NCI-H82 treated with DMSO at 0.1 percent for 48 hours (cell line): ENCODE results near the gene CKAP2L.
A peak's percentile ranks its signal among the peaks of the same experiment; 100 is the strongest.

ENCODE experiments used
- DNase-seq: peaks from one replicate; lab custom pipeline; 2025; ENCODE audit not compliant: unreplicated experiment; lab: John Stamatoyannopoulos, UW

The CKAP2L gene

DNA sequence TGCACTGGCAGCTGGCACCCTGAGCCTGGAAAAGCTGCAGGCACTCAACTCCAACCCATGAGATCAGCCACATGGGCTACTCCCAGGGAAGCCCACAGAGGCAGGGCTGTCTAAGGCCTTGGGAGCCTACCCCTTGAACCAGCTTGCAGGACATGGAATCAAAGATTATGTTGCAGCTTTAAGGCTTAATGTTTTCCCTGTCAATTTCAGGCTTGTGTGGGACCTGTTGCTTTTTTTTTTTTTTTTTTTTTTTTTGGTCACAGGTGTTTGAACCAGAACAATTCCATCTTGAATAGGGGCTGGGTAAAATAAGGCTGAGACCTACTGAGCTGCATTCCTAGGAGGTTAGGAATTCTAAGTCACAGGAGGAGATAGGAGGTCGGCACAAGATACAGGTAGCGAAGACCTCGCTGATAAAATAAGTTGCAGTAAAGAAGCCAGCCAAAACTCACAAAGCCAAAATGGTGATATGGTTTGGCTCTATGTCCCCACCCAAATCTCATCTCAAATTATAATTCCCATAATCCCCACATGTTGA lies 27.4 kb upstream of the CKAP2L start:
- no peak for DNase-seq

DNA sequence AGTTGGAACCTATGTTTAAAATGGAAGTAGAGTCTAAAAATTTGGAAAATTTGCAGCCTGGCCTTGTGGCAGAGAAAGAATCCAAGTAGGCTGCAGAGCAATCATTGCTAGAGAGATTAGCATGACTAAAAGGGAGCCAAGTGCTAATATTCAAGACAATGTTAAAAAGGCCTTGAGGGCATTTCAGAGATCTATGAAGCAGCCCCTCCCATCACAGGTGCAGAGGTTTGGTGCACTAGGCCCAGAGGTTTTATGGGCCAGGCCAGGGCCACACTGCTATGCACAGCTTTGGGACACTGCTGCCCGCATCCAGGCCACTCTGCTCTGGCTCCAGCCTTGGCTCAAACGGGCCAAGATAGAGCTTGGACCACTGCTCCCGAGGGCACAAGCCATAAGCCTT lies 26.6 kb upstream of the CKAP2L start:
- DNase-seq, result no peak

DNA sequence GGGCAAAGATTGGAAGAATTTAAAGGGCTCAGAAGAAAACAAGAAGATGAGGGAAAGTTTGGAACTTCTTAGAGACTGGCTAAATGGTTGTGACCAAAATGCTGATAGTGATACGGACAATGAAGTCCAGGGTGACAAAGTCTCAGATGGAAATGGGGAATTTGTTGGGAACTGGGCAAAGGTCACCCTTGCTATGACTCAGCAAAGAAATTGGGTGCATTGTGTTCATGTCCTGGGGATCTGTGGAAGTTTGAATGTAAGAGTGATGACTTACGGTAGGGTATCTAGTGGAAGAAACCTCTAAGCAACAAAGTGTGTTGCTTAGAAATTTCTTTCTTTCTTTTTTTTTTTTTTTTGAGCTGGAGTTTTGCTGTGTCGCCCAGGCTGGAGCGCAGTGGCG lies 25.9 kb upstream of the CKAP2L start:
- DNase-seq, result no peak

DNA sequence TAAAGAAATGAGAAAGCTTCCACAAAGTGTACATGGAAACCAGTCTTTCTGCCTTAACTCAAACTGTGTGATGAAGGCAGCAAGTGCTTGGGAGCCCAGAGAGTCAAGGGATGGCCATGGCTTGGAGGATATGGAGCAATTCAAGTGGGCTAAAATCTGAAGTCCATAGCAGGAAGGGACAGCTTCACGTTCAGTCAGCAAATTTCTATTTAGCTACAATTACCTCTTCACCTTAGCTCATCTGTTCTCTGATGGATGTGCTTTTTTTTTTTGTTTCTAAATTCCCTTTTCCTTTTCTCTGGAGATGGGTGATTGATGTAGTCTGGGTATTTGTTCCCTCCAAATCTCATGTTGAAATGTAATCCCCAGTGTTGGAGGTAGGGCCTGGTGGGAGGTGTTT lies 24.8 kb upstream of the CKAP2L start:
- no peak for DNase-seq

DNA sequence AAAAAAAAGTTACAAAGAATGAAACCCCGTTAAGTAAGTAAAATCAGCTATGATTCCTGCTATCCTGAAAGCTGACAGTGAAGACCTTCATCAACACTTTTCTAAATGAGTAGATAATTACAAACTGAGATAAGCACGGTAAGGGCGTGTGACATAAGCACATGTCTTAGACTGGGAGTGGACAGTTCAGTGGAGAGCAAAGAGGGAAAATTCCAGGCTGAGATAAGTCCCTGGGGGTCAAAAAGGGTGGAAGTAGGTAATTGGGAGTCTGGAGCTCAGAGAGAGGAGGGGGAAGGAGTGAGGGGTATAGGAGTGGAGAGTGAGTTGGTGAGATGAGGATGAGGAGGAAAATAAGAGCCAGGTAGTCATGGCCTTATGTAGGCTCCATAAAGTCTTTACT lies 24.2 kb upstream of the CKAP2L start:
- no peak for DNase-seq

DNA sequence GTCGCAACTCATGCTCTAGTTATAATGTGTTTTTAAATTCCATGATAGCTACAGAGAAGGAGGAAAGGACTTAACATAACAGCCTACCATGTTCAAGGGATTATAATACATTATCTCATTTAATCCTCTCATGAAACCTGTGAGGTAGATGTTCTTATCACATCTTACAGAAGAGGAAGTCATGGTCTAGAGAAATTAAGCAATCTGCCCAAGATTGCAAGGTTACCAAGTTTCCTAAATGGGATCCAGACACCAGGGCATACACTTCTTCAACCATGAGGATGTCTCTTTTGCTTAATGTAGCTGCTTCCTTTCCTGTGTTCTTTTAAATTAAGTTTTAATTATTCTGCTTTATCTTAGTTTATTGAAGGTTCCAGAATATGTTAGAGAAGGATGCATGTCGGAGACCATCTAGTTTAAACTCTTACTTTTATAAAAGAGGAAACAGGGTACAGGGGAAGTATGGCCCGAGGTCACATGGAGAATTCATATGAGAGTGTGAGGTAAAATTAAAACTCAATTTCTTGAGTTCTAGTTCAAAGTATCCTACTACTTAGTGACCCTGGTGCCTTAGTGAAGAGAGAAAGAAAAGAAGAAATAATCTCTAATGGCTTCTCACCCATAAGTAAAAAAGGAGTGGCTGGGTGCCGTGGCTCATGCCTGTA lies 23.5 kb upstream of the CKAP2L start:
- DNase-seq, result no peak

DNA sequence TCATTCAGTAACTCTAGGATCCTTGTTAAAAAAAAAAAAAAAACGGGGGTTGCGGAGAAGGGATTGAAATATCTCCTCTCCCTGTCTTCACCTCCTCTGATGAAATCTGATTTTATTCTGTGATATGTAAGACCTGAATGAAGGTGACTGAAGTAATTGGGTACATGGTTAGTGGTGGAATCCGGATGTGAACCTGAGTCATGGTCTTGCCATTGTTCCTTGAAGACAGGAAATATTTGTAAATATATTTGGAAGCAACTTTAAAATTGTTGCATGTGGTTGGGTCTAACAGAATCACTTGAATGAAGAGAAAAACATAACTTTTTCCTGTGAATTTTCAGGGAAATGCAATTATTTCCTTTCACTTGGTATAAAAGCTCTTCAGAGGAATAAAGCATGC lies 22.9 kb upstream of the CKAP2L start:
- no peak for DNase-seq

DNA sequence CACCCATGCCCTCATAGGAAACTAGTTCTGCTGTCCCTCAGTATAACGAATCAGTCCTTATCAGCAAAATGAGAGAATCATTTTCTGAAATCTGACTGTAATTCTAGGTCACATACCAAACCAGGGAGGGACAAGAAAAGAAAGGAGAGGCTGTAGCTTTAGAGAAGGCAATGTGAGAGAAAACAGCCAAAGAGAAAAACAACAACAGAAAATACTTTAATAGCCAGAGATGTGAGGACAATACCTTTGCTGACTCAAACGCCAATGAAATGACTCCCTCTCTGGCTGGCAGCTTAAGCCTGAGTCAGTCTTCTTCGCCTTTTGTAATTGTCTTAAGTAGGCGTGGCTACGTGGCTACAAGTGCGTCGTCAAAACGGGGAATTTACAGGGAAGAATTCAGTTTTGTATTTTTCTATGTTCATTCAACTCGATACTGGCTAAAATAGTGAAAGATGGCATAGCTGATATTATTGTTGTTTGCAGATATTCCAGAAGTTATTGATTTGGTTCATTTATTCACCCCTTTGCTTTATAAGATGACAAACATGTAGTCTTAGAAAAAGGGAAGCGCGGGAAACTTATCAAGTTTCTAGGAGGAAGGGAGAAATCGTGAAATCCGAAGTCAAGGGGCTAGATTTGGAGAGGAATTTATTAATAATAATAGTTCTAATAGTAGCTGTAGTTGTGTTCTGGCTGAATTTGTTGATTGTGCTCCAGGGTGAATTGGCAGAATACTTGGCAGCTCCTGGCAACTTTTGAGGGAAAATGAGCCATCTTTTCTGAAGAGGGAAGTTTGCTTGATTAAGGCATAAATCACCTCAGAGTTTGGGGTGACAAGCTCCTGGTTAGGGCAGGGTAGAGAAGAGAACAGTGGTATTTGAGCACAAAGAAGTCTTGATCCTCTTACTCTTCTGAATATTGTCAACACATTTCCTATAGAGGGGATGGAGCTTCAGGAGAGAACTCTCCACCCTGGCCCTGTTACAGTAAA lies 20.1 kb upstream of the CKAP2L start, which contains the start of gene IL1A:
Gene IL1A, minus strand, starts transcription at position 295 of the 991 bp plus-strand sequence. CDS start 723 bp downstream, outside the sequence.
- peak; percentile 15 for DNase-seq

DNA sequence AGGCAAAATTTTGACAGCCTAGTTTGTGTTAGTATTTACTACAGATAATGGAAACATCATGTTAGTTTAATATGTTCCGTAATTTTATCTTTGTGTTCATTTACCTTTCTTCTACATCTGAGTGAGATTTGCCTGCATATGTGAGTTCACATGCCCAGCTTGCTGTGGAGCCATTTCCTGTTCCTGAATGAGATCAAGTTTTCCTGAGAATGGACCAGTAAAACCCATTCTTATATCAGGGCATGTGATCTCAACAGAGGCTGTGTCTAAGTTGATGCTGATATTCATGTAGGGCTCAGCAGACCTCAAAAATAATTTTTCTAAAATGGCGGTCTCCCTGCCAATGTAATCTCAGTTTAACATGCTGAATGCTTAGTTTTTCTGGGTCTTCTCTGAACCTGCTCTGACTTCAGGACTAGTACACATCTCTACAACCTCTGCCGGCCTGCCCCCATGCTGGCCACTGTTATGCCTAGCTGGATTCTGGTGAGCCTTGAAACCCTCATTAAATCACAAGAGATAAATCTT lies 18.8 kb upstream of the CKAP2L start:
- DNase-seq, result no peak

DNA sequence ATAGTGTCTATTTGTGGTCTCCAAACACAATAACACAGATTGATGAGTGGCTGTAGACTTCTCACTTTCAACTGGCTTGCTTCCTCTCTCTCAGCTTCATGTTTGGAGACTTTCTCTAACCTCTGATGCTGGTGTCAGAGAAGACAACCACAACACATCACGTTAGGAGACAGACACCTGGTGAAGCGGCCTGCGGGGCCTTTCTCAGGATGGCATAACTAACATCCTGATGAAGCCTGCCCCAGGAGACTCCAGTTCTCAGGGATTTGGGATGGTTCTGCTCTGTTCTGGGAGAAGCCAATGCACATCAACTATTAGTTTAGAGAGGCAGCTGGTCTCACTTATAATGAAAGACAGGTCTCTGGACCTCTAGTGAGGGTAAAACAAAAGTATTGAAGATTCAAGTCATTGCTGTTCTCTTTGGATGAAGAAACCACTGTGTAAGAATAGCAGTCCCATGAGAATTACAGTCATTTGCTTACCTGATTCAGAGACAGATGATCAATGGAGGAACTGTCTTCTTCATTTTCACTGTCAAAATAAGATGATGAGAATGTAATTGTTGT lies 17.9 kb upstream of the CKAP2L start:
- DNase-seq, result no peak

DNA sequence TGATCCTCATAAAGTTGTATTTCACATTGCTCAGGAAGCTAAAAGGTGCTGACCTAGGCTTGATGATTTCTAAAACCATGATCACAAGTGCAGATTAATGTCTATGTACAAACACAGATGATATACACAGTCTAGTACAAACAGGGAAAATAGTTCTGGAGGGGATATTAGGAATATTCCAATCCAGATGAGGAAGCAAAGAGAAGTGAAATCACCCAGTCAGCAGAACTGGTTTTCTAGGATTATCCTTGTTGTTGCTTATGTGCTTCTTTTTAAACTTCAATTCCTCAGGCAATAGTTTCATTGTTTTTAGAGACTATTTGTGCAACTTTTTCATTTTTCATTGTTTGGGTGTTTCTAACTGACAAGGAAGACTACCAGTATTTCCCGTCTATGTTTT lies 15.2 kb upstream of the CKAP2L start:
- DNase-seq, result no peak

DNA sequence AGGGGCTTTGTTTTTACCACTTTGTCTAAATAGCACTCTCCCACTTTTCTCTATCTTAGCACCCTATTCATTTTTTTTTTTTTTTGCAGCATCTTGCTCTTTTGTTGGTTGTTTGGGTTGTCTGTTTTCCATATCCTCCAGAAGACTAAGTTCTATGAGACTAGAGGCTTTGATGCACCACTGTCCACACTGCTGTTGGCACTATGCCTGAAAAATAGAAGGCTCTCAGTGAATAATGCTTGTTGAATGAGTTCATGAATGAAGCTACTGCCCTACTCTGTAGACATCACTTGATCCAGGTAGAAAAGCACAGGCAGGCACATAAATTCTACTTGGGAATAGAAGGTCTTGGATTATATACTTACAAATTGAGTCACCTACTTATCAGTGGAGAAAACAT lies 12.6 kb upstream of the CKAP2L start:
- DNase-seq, result no peak

DNA sequence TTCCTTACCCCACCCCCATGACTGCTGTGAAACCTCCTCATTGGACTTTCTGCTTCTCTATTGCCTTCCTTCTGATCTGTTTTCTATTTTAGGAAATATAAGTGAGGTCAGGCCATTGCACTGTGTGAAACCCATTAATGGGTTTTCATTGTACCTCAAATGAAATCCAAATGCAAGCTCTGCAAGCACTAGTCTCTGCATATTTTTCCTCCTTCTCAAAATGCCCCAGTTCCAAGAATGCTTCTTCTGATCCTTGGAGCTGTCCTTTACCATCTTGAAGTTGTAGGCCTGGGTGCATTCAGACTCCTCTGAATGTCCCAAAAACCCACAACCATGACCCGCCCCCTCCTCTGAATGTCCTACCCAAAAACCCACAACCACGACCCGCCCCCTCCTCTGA lies 11.7 kb upstream of the CKAP2L start:
- DNase-seq, result no peak

DNA sequence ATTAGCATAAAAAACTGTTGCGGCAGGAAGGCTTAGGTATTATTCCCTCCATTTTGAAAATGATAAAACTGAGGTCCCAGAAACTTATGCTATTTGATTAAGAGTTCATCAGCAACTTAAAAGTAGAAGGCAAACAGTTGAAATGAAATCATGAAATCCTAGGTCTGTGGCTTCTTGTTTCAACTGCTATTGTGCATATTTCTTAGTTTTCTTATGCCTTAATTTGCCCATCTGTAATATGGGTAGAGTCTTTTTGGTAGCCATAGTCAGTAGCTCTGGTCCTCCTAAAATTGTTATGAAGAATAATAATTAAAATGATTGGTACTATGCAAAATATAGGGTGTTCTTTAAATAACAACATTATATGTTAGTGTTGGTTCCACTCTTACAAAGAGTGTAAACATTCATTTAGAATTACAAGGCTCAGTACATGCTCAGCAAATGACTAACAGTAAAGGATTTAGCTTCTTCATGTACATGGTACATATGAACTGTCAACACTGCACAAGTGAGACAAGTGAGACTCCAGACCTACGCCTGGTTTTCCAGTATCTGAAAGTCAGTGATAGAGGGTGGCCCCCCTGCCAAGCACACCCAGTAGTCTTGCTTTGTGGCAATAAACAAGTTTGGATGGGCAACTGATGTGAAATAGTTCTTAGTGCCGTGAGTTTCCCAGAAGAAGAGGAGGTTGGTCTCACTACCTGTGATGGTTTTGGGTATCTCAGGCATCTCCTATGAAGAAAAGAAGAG lies 10.3 kb upstream of the CKAP2L start:
- no peak for DNase-seq

DNA sequence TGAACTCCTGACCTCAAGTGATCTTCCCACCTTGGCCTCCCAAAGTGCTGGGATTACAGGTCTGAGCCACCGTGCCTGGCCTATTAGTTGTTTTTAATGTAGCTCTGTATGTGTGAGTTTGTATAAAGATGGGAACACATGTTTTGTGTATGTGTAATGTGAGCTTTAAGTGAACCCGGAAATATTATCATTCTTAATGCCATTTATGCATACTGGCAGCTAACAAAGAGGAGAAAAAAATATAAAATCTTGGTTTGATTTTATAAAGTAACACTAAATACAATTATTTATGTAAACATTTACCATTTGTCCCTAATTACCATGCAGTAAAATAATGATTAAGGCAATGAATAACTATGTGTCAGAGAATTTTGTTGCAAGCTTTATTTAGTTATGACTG lies 9.1 kb upstream of the CKAP2L start:
- DNase-seq, result no peak

DNA sequence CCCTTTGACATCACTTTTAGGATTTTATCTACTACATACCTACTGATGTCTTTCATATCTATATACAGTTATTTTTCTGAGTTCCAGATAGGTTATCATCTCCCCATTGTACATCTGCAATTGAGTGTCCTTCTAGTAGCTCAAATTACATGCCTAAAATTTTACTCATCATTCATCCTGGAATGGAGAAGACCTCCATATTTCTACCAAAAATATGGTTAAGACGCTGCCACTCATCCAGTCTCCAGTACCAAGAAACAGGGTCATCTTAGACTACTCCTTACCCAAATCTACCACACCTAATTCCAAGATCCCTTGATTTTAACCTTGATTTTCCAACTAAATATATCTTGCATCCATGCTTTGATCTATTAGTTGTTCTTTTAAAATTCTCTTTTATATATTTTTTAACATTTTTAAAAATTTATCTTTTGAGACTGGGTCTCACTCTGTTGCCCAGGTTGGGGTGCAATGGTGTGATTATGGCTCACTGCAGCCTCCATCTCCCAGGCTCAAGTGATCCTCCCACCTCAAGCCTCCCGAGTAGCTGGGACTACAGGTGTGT lies 8.6 kb upstream of the CKAP2L start:
- DNase-seq, result no peak

DNA sequence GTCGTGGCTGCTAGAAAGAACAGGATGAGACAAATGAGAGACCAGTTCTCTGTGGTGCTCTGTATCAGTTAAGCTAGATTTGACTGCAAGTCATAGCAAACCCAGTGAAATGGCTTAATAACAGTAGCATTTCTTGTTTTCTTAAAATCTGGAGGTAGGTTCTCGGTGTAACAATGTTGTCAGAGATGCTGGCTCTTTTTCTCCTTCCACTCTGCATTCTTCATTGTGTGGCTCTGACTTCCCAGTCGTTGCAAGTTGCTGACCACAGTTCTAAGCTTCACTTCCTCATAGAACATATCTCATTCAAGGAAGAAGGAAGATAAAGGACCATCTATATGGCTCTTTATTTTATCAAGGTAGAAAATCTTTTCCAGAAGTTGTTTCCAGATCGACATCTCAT lies 7.9 kb upstream of the CKAP2L start:
- DNase-seq, result no peak

DNA sequence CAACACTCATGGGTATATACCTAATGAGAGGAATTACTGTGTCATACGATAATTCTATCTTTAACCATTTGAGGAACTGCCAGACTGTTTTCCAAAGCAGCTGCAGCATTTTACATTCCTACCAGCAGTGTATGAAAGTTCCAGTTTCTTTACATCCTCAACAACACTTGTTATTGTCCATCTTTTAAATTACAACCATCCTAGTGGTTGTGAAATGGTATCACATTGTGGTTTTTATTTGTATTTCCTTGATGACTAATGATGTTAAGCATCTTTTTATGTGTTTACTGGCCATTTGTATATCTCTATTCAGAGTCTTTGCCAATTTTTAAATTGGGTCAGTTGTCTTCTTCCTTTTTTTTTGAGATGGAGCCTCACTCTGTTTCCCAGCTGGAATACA lies 4.0 kb upstream of the CKAP2L start:
- no peak for DNase-seq

DNA sequence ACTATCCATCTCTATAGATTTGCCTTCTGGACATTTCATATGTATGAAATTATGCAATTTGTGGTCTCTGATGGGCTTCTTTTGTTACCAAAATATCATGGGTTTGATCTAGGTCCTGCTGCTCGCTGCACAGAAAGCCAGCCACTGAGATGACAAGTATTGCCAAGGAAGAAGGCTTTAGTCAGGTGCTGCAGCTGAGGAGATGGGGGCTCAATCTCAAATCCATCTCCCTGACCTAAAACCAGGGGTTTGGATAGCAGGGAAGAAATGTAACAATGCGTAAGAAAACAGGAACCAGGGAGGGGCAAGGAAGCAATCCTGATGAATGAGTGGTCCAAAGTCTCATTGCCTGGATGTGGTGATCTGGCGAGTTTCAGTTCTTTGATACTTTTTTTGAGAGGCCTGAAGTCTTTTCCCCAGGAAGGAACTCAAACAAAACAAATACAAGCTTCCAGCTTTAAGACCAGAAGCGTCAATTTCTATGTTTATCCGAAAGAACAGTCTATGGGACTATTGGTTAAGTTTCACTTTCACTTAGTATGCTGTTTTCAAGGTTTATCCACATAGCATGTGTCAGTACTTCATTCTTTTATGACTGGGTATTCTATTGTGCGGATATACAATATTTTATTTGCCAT lies 3.4 kb upstream of the CKAP2L start:
- no peak for DNase-seq

DNA sequence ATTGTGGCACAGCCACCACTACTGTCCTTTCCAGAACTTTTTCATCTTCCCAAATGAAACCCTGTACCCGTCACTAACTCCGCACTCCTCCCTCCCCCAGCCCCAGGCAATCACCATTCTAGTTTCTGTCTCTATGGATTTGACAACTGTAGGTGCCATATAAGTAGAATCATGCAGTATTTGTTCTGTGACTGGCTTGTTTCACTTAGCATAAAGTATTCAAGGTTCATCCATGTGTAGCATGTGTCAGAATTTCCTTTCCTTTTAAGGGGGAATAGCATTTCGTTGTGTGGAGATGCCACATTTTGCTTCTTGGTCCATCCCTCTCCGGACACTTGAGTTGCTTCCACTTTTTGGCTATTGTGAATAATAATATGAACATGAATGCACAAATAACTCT lies 842 bp upstream of the CKAP2L start:
- no peak for DNase-seq
